MM.1S (cell line): ENCODE data around the gene SLC25A39.

Experiments used
- CTCF ChIP-seq: fragments of 300-600 bp; sonication (generic); IDR thresholded peaks from 2 replicates; pipeline ENCODE4 v1.5.1; 2016; ENCODE audit warnings: antibody characterized with exemption, low read length, mixed read lengths
- EZH2phosphoT487 ChIP-seq: fragments of 300-600 bp; sonication (generic); IDR thresholded peaks from 2 replicates; pipeline ENCODE4 v1.6.1; 2018; ENCODE audit warnings: antibody characterized with exemption, low read length

GRCh38 chr17:44321246-44322120 is 3.1 kb downstream of the SLC25A39 start:
- no peak for TF ChIP-seq CTCF
- no peak for TF ChIP-seq EZH2phosphoT487
